ENCODE measurements around the gene GTPBP4. TPM values are rescaled to one million over a fixed set of nuclear protein-coding genes. Genes with fewer than 3 reads are reported as not detected.
"Not testable (repeated sequence)": the region's sequence is repeated elsewhere in the genome, so short reads cannot be mapped to it uniquely, and the experiment has no call there.

GTPBP4 gene
- total RNA-seq, 1 donor from 2014 or later: 14.1 TPM

DNA sequence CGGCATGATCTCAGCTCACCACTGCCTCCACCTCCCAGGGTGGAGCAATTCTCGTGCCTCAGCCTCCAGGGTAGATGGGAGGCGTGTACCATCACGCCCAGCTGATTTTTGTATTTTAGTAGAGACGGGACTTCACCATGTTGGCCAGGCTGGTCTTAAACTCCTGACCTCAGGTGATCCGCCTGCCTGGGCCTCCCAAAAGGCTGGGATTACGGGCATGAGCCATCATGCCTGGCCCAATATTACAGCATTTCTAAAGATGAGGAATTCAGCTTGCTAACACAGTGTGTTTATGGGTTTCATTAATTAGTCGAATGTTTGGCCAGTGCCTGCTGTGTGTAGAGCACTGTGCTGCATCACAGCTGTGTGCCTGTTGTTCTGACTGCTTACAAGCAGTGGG is 71.7 kb downstream of the GTPBP4 start:
- peaks cover 0 to 4% (median 0%) of the 10 kb centered on the region in 3 donors for H3K36me3 ChIP-seq (ENCODE audit: control insufficient read depth in 3 of 3, insufficient read depth in 3 of 3, low read length in 3 of 3)
- no peak overlapping the region for H3K27ac ChIP-seq (ENCODE audit: low read depth, low read length)
- H3K4me3 ChIP-seq (ENCODE audit: low read length in 3 of 3): no peak overlapping the region
- H3K9ac ChIP-seq (ENCODE audit: low read depth in 1 of 3, low read length in 3 of 3): no peak overlapping the region
- peaks cover 20 to 27% (median 21%) of the 10 kb centered on the region in 3 donors for H3K4me1 ChIP-seq (ENCODE audit: control insufficient read depth in 3 of 3, insufficient read depth in 3 of 3, low read length in 3 of 3)
- H3K27me3 ChIP-seq (ENCODE audit: control insufficient read depth in 3 of 3, insufficient read depth in 3 of 3, low read length in 3 of 3): no peaks in the 10 kb centered on the region
- no peaks in the 10 kb centered on the region for H3K9me3 ChIP-seq (ENCODE audit: control insufficient read depth in 3 of 3, low read length in 3 of 3)

DNA sequence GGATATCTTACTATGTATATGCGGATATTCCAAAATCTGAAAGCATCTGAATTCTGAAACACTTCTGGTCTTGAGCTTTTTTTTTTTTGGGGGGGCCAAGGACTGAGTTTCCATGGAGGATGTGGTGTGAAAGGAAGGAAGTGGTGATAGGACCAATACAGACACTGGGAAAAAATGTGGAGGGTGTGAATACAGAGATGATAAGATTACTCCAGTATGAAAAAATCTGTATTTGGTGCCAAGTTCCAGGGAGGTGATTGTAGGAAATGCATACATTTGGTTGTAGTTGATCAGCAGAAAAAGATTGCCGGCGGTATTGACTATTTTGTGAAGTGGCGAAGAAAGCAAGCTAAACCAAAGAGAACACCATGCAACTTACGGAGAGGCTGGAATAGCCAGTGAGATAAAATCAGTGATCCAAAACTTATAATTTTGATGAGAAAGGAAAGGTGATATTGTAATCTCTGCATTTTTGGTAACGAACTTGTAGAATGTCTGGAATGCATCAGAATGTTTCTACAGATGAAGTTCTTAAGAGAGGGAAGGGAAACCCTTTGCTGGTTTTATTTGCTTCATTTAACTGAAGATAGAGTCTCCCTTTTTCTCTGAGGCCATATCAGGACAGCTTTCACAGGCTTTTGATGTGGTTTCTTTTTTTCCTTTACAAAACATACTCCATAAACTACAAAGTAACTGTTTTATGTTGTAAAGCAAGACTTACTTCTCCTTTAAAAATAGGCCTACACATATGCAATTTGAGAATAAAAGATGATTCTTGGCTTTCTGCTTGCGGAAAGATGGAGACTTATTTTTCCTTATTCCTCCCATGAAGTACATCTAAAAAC is 73.9 kb downstream of the GTPBP4 start:
- Histone ChIP-seq H3K9ac (ENCODE audit: low read depth in 1 of 3, low read length in 3 of 3) (no peak overlapping the region), H3K36me3 (ENCODE audit: control insufficient read depth in 3 of 3, insufficient read depth in 3 of 3, low read length in 3 of 3) (peaks cover 0 to 4% (median 0%) of the 10 kb centered on the region in 3 donors), H3K9me3 (ENCODE audit: control insufficient read depth in 3 of 3, low read length in 3 of 3) (no peaks in the 10 kb centered on the region), H3K27me3 (ENCODE audit: control insufficient read depth in 3 of 3, insufficient read depth in 3 of 3, low read length in 3 of 3) (no peaks in the 10 kb centered on the region), H3K27ac (ENCODE audit: low read depth, low read length) (no peak overlapping the region), H3K4me1 (ENCODE audit: control insufficient read depth in 3 of 3, insufficient read depth in 3 of 3, low read length in 3 of 3) (peaks cover 12 to 17% (median 16%) of the 10 kb centered on the region in 3 donors), H3K4me3 (ENCODE audit: low read length in 3 of 3) (no peak overlapping the region)

DNA sequence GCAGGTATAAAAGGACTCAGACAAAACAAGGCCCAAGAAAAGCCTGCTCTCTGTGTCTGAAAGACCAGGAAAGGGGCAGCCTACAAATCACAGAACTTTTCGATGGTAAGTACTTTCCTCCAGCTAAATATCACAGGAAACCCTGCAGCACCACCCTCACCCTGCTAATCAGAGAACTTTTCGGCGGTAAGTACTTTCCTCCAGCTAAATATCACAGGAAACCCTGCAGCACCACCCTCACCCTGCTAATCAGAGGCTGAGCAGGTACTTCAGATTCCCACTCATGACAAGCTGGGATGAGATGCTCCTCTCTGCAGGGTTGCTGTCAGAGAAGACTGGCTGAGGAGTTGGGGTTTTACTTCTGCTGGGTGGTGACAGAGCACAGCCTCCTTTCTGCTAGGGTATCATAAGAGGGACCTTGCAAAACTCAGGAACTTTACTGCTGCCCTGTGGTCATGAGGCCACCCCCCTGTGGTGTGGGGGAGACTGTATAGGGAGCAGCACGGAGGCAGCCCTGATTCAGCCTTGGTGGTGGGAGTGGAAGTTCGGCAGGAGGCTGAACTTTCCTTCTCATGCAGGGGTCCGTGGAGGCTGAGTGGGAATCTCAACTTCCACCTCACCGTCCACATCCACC is 75.1 kb downstream of the GTPBP4 start:
- no peaks in the 10 kb centered on the region for H3K9me3 ChIP-seq (ENCODE audit: control insufficient read depth in 3 of 3, low read length in 3 of 3)
- no peak overlapping the region for H3K4me3 ChIP-seq (ENCODE audit: low read length in 3 of 3)
- H3K36me3 ChIP-seq (ENCODE audit: control insufficient read depth in 3 of 3, insufficient read depth in 3 of 3, low read length in 3 of 3): peaks cover 0 to 4% (median 0%) of the 10 kb centered on the region in 3 donors
- H3K27me3 ChIP-seq (ENCODE audit: control insufficient read depth in 3 of 3, insufficient read depth in 3 of 3, low read length in 3 of 3): no peaks in the 10 kb centered on the region
- H3K9ac ChIP-seq (ENCODE audit: low read depth in 1 of 3, low read length in 3 of 3): no peak overlapping the region
- H3K27ac ChIP-seq (ENCODE audit: low read depth, low read length): no peak overlapping the region
- peaks cover 3 to 8% (median 5%) of the 10 kb centered on the region in 3 donors for H3K4me1 ChIP-seq (ENCODE audit: control insufficient read depth in 3 of 3, insufficient read depth in 3 of 3, low read length in 3 of 3)

DNA sequence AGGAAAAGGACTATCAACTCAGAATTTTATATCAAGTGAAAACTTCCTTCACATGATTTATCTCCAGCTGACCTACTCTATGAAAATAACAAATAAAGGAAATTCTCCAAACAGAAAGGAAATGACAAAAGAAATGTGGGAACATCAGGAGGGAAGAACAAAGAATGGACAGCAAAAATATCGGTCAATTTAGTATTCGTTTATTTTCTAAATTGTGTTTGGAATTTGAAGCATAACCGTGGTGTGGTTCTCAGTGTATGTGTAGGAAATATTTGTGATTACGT is 76.7 kb downstream of the GTPBP4 start:
- Histone ChIP-seq H3K36me3 (ENCODE audit: control insufficient read depth in 3 of 3, insufficient read depth in 3 of 3, low read length in 3 of 3) (peaks cover 0 to 4% (median 0%) of the 10 kb centered on the region in 3 donors), H3K27ac (ENCODE audit: low read depth, low read length) (no peak overlapping the region), H3K9me3 (ENCODE audit: control insufficient read depth in 3 of 3, low read length in 3 of 3) (no peaks in the 10 kb centered on the region), H3K4me1 (ENCODE audit: control insufficient read depth in 3 of 3, insufficient read depth in 3 of 3, low read length in 3 of 3) (peaks cover under 1 to 6% (median 5%) of the 10 kb centered on the region in 3 donors), H3K9ac (ENCODE audit: low read depth in 1 of 3, low read length in 3 of 3) (no peak overlapping the region), H3K27me3 (ENCODE audit: control insufficient read depth in 3 of 3, insufficient read depth in 3 of 3, low read length in 3 of 3) (no peaks in the 10 kb centered on the region), H3K4me3 (ENCODE audit: low read length in 3 of 3) (no peak overlapping the region)

DNA sequence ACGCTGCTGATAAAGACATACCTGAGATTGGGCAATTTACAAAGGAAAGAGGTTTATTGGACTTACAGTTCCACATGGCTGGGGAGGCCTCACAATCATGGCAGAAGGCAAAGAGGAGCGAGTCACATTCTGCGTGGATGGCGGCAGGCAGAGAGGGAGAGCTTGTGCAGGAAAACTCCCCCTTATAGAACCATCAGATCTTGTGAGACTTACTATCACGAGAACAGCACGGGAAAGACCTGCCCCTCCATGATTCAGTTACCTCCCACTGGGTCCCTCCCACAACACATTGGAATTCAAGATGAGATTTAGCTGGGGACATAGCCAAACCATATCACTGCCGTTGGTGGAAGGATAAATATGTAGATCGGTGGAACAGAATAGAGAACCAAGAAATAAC is 78.5 kb downstream of the GTPBP4 start:
- not testable (repeated sequence) for H3K27me3 ChIP-seq (ENCODE audit: control insufficient read depth in 3 of 3, insufficient read depth in 3 of 3, low read length in 3 of 3); H3K4me1 ChIP-seq (ENCODE audit: control insufficient read depth in 3 of 3, insufficient read depth in 3 of 3, low read length in 3 of 3)

DNA sequence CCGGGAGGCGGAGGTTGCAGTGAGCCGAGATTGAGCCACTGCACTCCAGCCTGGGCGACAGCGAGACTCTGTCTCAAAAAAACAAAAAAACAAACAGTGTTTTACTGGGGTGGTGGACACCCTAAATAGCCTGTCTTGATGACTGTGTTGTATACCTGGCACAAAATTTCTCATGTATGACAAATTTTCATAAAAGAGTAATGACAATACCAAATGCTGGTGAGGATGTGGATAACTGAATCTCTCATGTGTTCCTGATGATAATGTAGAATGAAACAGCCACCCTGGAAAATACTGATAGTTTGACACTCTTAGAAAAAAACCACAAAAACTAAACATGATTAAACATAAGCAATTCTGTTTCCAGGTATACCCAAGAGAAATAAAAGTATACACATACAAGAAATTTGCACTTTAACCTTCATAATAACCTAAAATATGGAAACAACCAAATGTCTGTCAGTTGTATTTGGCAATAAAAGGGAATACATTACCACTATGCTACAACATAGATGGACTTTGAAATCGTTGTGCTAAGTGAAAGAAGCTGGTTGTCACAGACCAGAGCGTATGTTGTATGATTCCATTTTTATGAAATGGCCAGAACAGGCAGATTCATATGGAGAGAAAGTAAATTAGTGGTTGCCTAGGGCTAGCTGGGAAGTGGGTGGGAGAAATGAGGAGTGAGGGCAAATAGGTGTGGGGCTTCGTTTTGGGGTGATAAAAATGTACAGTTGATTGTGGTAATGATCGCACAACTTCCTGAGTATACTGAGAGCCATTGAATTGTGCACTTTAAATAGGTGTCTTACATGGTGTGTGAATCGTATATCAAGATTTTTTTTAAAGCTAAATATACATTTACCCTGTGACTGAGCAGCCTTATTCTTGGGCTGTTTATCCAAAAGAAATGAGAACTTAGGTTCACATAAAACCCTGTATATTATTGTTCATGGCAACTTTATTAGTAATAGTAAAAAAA is 80.4 kb downstream of the GTPBP4 start:
- Histone ChIP-seq H3K4me1 (ENCODE audit: control insufficient read depth in 3 of 3, insufficient read depth in 3 of 3, low read length in 3 of 3) (peaks cover 0 to 3% (median 0%) of the 10 kb centered on the region in 3 donors), H3K27ac (ENCODE audit: low read depth, low read length) (no peak overlapping the region), H3K36me3 (ENCODE audit: control insufficient read depth in 3 of 3, insufficient read depth in 3 of 3, low read length in 3 of 3) (peaks cover 4 to 9% (median 5%) of the 10 kb centered on the region in 3 donors), H3K9ac (ENCODE audit: low read depth in 1 of 3, low read length in 3 of 3) (no peak overlapping the region), H3K9me3 (ENCODE audit: control insufficient read depth in 3 of 3, low read length in 3 of 3) (no peaks in the 10 kb centered on the region), H3K4me3 (ENCODE audit: low read length in 3 of 3) (no peak overlapping the region), H3K27me3 (ENCODE audit: control insufficient read depth in 3 of 3, insufficient read depth in 3 of 3, low read length in 3 of 3) (no peaks in the 10 kb centered on the region)

More for the DNA sequence above, 78.5 kb downstream of the GTPBP4 start:
- not testable (repeated sequence) for H3K27ac ChIP-seq (ENCODE audit: low read depth, low read length); H3K9ac ChIP-seq (ENCODE audit: low read depth in 1 of 3, low read length in 3 of 3); H3K9me3 ChIP-seq (ENCODE audit: control insufficient read depth in 3 of 3, low read length in 3 of 3); H3K4me3 ChIP-seq (ENCODE audit: low read length in 3 of 3); H3K36me3 ChIP-seq (ENCODE audit: control insufficient read depth in 3 of 3, insufficient read depth in 3 of 3, low read length in 3 of 3)

Other genes starting within 250 kb of the GTPBP4 start
- gene LARP4B, start 56.7 kb upstream of the GTPBP4 start, total RNA-seq: 30.8 TPM
- not detected for gene IDI2, start 37.4 kb downstream of the GTPBP4 start, total RNA-seq
- gene IDI1, start 60.7 kb downstream of the GTPBP4 start, total RNA-seq: 31.8 TPM
- 12.5 TPM for gene WDR37, start 68.0 kb downstream of the GTPBP4 start, total RNA-seq

All from skeletal muscle tissue (tissue), 4 donors.